NCI-H2171 (cell line): ENCODE measurements around the gene RDH5.
A peak's percentile ranks its signal among the peaks of the same experiment; 100 is the strongest.

ENCODE experiments used
- DNase-seq: peaks from one replicate; lab custom pipeline; 2025; lab: John Stamatoyannopoulos, UW

RDH5 gene

DNA sequence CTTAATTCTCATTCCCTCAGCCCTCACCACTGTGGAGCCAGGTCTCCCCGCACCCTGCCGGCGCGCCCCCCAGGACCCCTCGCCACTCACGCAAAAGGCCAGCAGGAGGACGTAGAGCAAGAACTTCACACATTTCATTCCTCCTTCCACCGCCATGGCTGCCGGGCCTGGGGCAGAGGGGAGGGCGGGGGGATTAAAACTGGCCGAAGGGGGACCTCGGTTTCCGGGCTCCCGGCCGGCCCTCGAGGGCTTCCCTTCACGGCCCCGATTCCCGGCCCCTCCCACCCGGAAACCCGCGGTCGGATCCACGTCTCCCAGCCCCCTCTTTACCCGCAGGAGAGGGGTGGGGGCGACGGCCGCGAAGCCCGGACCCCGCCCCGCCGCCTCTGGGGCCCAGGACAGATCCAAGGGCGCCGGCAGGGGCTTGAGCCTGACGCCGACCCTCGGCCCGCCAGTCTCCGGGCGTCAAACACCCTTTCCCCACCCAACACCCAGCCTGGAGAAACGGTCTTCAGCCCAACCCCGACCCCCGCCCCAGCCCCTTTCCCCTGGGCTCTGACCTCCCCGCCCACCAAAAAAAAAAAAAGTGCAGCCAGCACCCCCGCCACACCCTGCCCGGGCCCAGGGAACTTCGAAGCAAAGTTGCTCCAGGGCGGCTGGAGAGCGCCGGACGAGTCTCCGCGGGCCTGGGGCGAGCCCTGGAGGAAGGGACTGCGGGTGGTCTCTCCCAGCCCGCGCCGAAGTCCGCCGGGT, 8.2 kb downstream of the RDH5 start:
- DNase-seq = no peak

DNA sequence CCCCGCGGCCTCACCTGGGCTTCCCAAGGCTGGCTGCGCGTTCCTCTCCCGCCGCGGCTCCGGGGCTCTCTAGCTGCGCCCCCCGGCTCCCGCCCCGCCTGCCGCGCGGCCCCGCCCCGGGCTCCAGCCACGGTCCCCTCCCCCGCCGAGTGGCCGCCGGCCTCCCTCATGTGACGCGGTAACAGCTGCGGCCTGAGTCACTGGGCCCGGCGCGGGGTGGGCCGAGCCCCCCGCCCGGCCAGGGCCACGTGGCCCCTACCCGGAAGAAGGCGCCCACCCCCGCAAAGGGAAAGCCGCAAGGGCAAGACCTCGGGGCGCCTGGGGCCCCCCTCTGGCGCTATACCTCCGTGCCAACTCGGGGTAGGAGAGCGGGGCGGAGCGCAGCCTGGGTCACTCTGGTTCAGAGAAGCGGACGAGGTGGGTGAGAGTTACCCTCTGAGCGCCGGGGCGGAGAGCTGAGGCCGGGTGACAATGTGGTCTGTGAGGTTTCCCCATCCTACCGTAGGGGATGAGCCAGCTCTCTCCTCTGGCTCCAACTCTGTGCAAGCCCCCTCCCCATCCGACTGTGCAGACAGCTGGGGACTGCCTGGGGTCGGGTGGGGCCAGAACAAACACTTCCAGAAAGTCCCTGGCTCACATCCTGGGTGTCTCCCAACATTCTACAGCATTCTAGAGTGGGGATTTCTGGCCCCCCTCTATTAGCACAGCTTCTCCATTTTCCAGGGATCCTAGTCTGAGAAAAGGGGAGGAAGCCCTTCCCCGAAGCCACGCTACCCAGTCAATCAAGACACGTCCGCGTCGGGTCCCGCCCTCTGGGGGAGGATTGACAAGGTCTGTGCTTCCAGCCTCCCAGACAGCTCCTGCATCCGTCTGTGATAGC, 9.0 kb downstream of the RDH5 start, which contains the start of gene CD63:
TSS of gene CD63 (minus strand) at position 71 of the 880 bp plus-strand sequence. CDS start 668 bp downstream, outside the sequence.
- peak; percentile 84 for DNase-seq

DNA sequence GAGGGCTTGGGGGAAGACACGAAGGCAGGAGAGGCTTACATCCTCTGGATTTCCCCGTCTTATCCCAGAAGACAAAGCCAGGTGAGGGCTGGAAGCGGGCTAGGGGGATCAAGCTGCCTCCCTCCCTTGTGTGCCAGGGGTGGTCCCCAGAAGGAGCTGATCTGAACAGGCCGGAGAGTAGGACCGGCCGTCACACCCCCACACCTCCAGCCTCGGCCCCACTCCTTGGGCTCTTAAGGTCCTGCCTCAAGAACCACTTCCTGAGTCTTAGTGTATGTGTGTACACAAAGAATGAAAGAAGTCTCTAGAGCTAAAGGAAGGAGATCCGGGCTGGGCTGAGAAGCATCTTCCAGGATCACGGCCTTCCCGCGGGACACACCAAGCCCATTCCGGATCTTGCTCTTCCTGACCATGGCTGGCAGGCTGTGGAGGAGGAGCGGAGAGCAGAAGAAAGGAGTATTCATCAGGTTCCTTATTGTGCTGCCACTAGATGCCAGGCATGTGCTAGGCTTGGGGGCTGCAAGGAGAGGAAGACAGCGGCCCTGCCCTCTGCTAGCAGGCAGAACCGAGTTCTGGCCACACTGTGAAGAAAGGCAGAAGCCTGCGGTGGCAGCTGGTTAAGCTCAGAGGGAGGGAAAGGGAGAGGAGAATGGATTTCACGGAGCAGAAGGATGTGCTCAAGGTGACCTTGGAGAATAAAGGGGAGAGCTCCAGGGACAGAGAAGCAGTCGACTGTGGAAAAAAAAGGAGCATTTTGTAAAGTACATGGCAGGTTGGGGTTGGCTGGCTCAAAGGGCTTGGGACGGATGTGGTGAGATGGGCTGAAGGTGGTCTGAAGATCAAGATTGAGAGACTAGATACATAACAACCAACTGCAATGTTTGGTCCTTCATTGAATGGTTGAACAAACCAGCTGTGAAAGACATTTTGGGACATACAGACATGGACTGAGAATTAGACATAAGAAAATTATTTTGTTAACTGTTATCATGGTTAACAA, 9.9 kb downstream of the RDH5 start:
- peak; percentile 35 for DNase-seq

DNA sequence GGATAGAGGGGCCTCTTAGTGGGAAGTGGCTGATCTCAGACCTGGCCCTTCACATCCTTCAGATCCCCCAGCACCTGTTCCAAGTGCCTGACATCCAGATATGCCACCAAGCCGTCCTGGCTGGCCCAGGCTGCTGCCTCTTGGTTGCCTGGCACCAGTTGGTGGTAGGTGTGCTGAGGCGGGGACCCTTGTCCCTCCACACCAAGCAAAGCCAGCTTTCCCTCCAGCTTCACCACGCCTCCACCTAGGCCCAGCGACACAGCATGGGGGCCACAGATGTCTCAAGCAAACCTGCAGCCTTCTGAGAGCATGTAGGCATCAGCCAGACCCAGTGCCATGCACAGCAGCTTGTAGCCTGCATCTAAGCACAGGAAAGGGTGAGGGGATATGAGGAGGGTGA, 12.1 kb downstream of the RDH5 start:
- DNase-seq = no peak

DNA sequence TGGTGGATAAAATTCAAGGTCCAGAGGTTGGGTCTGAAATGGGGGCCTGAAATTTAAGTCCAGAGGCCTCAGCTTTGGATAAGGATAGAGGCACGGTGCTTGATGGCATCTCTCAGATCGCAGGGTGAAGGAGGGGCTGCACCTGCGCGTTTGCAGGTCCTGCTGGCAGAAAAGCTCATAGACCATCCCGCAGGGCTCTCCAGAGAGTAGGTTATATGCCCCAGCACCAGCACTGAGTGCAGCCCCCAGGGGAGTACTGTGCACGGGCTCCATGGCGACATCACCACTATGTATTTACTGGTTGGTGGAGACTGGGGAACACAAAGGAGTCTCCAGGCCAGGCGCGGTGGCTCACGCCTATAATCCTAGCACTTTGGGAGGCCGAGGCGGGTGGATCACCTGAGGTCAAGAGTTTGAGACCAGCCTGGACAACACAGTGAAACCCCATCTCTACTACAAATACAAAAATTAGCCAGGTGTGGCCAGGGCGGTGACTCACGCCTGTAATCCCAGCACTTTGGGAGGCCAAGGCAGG, 12.9 kb downstream of the RDH5 start:
- DNase-seq = no peak

DNA sequence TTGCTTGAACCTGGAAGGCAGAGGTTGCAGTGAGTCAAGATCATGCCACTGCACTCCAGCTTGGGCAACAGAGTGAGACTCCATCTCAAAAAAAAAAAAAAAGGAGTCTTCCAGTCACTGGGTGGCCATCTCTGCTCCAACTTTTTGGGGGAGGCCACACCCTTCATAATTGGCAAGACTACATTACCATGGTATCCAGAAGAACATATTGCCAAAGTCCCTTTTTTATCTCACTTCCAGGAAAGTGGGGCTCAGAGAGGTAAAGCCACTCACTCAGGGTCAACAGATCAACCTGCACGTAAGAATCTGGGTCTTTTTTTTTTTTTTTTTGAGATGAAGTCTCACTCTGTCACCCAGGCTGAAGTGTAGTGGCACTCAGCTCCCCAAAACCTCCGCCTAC, 13.7 kb downstream of the RDH5 start:
- DNase-seq = no peak

DNA sequence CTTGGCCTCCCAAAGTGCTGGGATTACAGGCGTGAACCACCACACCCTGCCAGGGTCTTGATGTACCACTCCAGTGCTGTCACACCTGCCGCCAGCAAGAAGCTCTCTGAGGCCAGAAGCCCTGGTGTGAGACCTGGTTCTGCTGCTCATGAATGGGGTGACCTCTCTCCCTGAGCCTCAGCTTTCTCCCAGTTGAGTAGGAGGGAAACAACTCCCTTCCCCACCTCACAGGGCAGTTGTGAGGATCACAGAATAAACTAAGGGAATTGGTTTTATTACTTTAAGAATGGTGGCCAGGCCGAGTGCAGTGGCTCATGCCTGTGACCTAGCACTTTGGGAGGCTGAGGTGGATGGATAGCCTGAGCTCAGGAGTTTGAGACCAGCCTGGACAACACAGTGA, 14.4 kb downstream of the RDH5 start:
- no peak for DNase-seq

DNA sequence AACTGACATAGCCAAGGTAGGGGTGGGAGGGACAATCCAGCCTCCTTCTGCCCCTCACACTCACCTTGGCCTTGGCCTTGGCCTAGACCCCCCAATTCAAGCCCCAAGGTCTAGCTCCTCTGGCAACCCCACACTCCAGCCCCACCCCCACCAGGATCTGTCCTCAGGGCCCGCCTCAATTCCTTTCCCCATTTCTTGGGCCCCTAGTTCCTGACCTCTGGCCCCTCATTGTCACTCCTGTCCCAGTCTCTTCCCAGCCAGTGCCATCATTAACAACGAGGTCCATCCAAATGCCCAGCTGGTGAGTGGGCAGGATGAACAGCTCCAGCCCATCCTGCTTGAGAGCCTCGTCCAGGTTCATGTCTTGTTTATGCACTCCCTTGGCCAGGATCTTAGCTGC, 15.9 kb downstream of the RDH5 start:
- DNase-seq = no peak

DNA sequence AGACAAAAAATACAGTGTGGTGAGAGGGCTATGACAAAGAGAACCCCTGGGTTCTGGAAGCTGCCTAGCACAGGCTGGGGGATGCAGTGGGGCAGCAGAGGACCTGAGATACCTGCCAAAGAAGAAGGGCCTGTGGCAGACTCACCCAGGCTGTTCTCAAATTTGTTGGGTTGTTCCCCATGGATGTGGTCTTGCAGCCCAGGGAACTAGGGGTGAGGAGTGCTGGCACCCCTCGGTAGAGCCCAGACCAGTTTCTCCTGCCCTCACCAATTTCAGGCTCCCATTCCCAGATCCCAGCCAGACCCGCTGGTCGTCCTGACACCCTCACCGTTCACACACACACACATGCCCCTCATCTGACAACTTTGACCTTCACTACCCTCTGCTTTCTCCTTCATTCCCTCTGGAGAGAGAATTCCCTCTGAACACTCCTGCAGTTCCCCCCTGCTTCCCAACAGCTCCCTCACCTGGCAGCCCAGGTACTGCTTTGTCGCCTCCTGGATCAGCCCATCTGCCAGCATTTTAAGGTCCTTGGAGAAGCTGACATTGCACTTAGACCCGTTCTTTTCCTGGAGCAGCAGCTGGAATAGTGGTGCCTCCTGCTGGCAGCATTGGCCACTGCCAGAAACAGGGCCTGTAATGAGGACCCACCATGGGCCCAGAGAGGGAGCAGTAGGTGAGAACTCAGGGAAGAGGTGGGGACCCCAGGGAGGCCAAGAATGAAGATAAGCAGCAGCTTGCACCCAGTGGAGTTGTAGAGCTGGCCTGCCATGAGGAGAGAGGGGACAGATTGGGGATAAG, 16.8 kb downstream of the RDH5 start:
- DNase-seq = peak; percentile 53

DNA sequence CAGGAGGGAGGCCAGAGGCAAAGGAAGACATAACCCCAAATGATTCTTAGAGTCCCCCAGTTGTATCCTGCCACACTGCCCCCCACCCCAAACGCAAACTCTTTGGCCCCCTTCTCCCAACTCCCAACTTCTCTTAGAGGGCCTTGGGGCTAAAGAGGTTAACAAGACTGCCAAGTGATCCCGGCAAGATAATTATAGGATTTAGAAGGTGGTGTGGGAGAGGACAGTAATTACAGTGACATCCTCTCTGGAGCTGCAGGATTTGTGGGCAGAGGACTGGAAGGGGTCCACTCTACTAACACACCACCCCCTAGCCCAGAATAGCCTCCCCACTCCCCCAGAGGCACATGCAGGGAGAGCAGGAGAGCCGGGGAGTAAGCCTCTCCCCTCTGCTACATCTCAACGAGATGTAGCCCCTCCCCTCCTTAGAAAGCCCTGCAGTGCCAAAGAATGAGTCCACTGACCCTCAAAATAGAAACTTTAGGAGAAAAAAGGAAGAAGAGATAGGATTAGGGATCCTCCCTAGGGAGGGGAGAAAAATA, 17.5 kb downstream of the RDH5 start:
- no peak for DNase-seq

DNA sequence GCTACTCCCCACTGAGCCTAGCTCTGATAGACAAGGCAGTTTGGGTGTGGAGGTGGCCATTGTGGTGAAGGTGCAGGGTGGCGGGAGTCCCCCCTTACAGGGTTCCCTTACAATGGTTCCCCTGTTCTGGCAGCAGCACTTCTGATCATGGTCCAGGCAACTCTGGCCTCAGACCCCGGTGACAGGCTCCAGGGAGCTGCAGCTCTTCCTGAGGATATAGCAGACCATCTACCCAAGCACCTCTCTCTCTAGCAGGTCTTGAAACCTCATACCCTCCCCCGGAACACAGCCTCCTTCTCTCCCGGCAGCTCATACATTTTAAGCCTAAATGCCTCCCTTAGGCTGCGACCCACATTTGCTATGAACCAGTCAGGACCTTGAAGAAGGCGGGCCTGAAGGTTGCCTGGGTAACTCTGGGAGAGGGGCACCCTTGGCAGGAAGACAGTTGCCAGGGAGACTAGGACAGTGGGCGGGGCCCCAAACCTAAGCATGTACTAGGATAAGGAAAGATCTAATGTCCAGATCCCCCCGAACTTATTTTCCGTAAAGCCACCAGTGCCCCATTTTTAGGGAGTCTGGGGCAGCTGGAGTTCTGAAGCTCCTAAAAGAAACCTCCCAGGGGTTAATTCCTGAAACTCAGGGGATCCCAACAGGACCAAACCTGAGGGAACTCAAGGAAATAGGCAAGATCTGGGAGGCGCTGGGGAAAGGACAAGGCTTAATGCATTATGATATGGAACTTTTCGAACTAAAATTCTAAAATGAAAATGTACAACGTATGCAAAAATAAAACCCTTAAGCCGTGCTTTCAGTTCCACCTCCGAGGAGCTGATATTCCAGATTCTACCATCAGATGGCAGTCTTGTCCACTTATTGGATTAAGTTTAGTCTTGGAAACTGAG, 18.2 kb downstream of the RDH5 start:
- DNase-seq = peak; percentile 86

DNA sequence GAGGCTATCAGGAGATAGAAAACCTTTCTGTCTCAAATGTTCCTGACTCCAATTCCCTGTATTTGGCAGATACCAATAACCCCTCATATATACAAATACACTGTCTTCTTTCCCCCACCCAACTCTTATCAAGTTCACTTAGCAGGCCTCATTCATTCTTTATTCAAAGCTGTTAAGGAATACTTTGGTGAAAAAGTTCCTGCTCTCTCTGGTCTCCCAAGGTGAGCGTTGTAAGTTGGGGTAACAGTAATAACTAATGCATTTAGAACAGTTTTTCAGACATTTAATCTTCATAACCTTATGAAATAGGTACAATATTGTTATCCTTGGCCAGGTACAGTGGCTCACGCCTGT, 18.8 kb downstream of the RDH5 start:
- DNase-seq = no peak

DNA sequence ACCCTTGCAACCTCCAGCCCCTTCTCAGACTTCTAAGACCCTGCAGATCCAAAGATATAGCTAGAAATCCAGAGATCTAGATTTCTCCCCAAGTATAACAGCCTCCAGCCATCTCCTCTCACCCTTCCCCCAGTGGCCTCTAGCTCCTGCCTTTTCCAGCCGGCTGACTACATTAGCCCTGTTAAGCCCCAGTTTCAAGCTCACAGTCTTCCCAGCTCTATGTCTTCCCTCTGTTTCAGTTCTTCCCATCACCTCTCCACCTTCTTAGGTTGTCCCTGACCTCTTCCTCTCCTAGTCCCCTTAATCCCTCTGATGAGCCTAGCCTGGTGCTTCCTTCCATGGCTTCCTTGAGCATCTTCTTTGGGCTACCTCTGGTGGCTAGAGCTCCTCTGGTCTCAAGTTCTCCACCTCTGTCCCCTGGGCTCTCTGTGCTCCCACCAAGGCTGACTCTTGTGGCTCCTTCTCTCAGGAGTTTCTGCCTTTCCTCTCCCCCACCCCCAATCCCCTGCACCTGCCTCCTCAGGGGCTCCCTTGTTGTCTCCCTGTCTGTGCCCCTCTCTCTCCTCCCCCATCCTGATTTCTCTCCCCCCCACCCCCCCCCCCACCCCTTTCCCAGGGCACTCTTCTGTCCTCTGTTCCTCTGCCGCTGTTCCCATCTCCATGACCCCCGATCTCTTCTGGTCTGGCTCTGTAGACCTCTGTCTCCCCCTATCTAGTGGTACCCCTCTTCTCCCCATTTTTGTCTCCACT, 21.9 kb downstream of the RDH5 start:
- DNase-seq = no peak

DNA sequence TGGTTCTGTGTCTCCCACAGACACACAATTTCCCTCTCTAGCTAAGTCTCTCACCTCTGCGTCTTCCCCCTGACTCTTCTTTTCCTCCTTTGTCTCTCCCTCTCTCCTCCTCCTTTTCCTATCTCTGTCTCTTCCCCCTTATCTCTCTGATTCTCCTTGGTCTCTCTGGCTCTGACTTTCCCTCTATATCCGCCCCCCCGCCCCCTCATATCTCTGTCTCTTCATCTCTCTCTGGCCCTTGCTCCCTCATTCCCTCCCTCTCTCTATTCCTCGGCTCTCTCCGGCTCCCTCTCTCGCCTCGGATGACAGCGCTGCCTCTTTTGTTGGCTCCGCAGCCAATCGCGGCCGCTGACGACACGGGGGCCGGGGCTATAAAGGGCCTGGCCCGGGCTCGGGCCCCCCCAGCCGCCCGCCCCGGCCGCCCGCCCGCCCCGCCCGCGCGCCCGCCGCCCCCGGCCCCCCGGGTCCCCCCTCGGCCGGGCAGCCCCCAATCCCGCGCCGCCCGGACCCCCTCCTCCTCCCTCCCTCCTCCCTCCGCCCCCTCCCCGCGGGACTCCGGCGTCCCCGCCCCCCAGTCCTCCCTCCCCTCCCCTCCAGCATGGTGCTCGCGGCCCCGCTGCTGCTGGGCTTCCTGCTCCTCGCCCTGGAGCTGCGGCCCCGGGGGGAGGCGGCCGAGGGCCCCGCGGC, 22.7 kb downstream of the RDH5 start, which contains the start of gene GDF11:
TSS of gene GDF11 (plus strand) at position 404 of the 687 bp plus-strand sequence. CDS start at position 599, 195 bp downstream.
- DNase-seq = peak; percentile 82

DNA sequence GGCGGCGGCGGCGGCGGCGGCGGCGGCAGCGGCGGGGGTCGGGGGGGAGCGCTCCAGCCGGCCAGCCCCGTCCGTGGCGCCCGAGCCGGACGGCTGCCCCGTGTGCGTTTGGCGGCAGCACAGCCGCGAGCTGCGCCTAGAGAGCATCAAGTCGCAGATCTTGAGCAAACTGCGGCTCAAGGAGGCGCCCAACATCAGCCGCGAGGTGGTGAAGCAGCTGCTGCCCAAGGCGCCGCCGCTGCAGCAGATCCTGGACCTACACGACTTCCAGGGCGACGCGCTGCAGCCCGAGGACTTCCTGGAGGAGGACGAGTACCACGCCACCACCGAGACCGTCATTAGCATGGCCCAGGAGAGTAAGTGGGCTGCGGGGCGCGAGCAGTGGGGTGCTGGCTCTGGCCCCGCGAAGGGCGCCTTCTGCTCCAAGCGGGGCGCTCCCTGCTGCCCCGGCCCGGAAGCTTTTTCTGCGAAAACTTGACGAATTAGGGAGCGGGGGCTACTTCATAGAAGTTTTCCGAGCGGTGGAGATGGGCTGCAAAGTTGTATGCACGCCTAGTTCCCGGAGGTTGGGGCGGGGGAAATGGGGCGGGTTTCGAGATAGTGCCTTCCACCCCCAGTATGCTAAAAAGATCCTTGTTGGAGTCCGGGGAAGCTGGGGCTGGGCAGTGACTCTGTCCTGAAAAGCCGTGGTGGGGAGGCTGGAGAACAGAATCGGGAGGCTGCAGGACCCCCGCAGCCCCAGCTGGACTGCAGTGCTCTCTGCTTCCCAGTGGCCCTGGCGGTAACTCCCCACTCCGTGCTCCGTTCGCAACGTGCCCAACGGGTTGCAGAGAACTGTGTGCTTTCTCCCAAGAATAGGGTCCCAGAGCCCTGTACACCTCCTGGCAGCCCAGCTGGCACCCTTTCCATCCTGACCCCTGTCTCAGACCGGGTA, 23.5 kb downstream of the RDH5 start:
- peak; percentile 56 for DNase-seq

DNA sequence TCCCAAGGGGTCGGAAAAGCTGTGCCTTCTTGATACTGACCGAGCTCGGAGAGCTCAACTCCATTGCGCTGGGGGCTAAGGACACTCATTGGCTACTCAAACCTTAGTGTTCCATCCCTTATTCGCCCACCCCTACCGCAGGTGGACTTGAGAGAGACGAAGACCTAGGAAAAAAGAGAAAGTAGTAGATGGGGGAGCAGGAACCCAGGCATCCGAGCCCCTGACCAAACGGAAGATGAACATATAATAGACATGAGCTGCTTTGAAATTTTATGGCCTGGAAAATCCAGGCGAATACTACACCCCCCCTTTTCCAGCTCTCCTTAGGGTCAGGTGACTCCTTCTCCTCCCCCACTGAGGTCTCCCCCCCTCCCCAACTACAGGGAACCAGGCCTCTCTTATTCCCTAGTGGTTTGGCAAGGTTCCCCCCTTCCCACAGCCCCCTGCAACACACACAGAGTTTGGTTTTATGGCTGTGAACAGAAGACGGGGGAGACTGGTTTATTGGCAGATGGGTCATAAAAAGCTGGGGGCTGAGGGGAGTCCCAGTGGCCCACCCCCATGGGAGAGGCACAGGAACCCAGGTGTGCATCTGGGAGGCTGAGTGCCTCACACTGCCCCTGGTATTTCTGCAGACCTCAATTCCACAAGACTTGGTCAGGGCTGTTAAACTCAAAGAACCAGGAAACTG, 24.3 kb downstream of the RDH5 start:
- DNase-seq = peak; percentile 21
